Transverse colon (tissue), 4 donors: ENCODE data around the gene PPIL1. TPM values are rescaled to one million over a fixed set of nuclear protein-coding genes. Genes with fewer than 3 reads are reported as not detected.

Experiments used
- DNase-seq: peaks from one replicate; pipeline ENCODE4 v3.0.0-alpha.2; 2019
- H3K27ac ChIP-seq, 4 donors: fragments of 200-600 bp; sonication (generic); 2 replicates each; pipeline ENCODE4 v1.5.1; 2016 to 2018; ENCODE audit warnings: inconsistent platforms in 4 of 4
- H3K27me3 ChIP-seq: fragments of 200-600 bp; sonication (generic); 2 replicates; pipeline ENCODE4 v1.5.1; 2017; ENCODE audit warnings: inconsistent platforms
- H3K36me3 ChIP-seq, 4 donors: fragments of 200-600 bp; sonication (generic); 2 replicates each; pipeline ENCODE4 v1.5.1; 2017 to 2019; ENCODE audit warnings: inconsistent platforms in 4 of 4
- H3K4me1 ChIP-seq, 4 donors: fragments of 200-600 bp; sonication (generic); 2 replicates each; pipeline ENCODE4 v1.5.1; 2017 to 2020; ENCODE audit warnings: inconsistent platforms in 4 of 4
- H3K4me3 ChIP-seq, 4 donors: fragments of 200-600 bp; sonication (generic); 1 replicate in 1 of 4; 2 replicates in 3 of 4; pipeline versions ENCODE4 v1.5.1 to v1.6.1; 2017 to 2019; ENCODE audit warnings: inconsistent platforms in 4 of 4
- H3K9me3 ChIP-seq, 2 donors: fragments of 200-600 bp; sonication (generic); 2 replicates each; pipeline ENCODE4 v1.5.1; 2017 to 2019; ENCODE audit warnings: inconsistent platforms in 2 of 2
- CTCF ChIP-seq, 5 experiments: fragments of 200-600 bp in 3 of 5; fragments of 450-650 bp in 2 of 5; sonication (generic) in 3 of 5; IDR thresholded peaks; 1 replicate in 2 of 5; 2 replicates in 3 of 5; pipeline ENCODE4 v1.5.1; 2016 to 2017; ENCODE audit warnings: antibody characterized with exemption in 5 of 5, inconsistent platforms in 3 of 5, mild to moderate bottlenecking in 2 of 5, moderate library complexity in 1 of 5
- EP300 ChIP-seq: sonication (generic); formaldehyde crosslinking; IDR thresholded peaks from one replicate; pipeline ENCODE4 v1.6.1; 2017; ENCODE audit warnings: antibody characterized with exemption, low read depth
- POLR2A ChIP-seq: fragments of 450-650 bp; IDR thresholded peaks from one replicate; pipeline ENCODE4 v1.6.1; 2016; ENCODE audit warnings: antibody characterized with exemption, mild to moderate bottlenecking, moderate library complexity
- POLR2AphosphoS5 ChIP-seq, 3 donors: sonication (generic); formaldehyde crosslinking; IDR thresholded peaks; one replicate each; pipeline ENCODE4 v1.6.1; 2016; ENCODE audit warnings: antibody characterized with exemption in 3 of 3
- WGBS, 2 donors: methylation state at CpG; one replicate each; pipeline ENCODE4 v1.1.5; 2018; ENCODE audit warnings: low coverage in 1 of 2; 5-methylcytosine and 5-hydroxymethylcytosine counted together
- in situ Hi-C, 4 donors: fragments of 200-750 bp; cut with MboI; loops; one replicate each; pipeline versions ENCODE4 v1.15.0 to v1.15.1; 2017; ENCODE audit warnings: low sequenced_read_pairs in 3 of 4, low pct_ligation_motif_present in 1 of 4, low pct_unique_long_range_greater_than_20kb in 1 of 4
- intact Hi-C: fragments of 100-400 bp; cut with DNase I; formaldehyde crosslinking; loops from one replicate; pipeline ENCODE4 v1.15.1; 2023; ENCODE audit warnings: low total_unique reads
- total RNA-seq, 4 donors: library from RNA; depleted of rRNA; stranded (reverse); fragments of >200 nt; gene quantifications; one replicate each; pipeline ENCODE4 v1.1.0, GENCODE V29; 2016

The PPIL1 gene
- total RNA-seq, 4 donors from 2014 or later, result 1.00 to 5.6 (median 3.3) TPM

GRCh38 chr6:36822506-36823269 is 51.9 kb downstream of the PPIL1 start:
- intact Hi-C loops (no loop called here), in situ Hi-C loops (no loop called here)
- Histone ChIP-seq H3K4me3 (no peak overlapping the region), H3K27me3 (no peaks in the 10 kb centered on the region), H3K36me3 (no peaks in the 10 kb centered on the region), H3K27ac (no peak overlapping the region), H3K4me1 (no peaks in the 10 kb centered on the region), H3K9me3 (no peaks in the 10 kb centered on the region)
- WGBS, 2 donors, result 79 to 85% methylated on average over 6 to 19 of the region's 19 CpGs
- DNase-seq, result no peak
- TF ChIP-seq CTCF (IDR thresholded peaks at IDR 0.05) (no peak), POLR2AphosphoS5 (IDR thresholded peaks at IDR 0.05) (no peak), EP300 (no peak), POLR2A (no peak)

DNA sequence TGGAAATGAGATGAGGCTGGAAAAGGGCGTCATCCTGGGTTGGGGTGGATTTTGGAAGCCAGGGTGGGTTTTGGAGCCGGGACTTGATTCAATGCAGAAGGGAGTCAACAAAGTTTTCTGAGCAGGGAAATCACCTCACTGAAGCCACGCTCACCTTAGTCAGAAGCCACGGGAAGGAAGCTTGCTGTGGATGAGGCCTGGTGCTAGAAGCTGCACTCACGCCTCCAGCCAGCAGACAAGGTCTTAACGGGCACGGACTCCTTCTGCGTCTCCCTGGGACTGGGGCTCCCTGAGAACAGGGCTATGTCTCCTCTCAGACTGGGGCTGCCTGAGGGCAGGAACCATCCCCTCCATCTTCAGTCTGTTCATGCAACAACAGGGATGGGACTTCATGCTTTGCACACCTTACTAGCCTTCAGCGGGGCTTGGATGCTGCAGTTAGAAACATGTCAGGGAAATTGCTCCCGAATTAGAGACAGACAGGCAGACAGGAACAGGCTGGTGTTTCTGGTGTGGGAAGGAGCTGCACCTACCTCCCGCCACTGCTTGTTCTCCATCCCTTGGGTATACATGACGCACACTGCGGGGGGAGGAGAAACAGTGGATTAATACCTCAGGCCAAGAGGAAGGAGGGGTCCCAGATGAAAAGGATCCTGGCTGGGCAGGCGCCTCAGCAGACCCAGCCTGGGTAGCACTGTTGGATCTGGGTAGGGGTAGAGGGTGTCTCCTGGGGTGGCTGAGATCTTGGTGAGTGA is 52.8 kb downstream of the PPIL1 start:
- intact Hi-C loops (no loop called here), in situ Hi-C loops (no loop called here)
- Histone ChIP-seq H3K4me3 (no peak overlapping the region), H3K27me3 (no peaks in the 10 kb centered on the region), H3K27ac (no peak overlapping the region), H3K4me1 (no peaks in the 10 kb centered on the region), H3K36me3 (no peaks in the 10 kb centered on the region), H3K9me3 (no peaks in the 10 kb centered on the region)
- DNase-seq, result no peak
- no peak for TF ChIP-seq CTCF (IDR thresholded peaks at IDR 0.05)
- TF ChIP-seq POLR2A, result no peak
- TF ChIP-seq POLR2AphosphoS5 (IDR thresholded peaks at IDR 0.05), result no peak
- no peak for TF ChIP-seq EP300
- 87 to 88% methylated on average over 7 to 14 of the region's 14 CpGs for WGBS, 2 donors

DNA sequence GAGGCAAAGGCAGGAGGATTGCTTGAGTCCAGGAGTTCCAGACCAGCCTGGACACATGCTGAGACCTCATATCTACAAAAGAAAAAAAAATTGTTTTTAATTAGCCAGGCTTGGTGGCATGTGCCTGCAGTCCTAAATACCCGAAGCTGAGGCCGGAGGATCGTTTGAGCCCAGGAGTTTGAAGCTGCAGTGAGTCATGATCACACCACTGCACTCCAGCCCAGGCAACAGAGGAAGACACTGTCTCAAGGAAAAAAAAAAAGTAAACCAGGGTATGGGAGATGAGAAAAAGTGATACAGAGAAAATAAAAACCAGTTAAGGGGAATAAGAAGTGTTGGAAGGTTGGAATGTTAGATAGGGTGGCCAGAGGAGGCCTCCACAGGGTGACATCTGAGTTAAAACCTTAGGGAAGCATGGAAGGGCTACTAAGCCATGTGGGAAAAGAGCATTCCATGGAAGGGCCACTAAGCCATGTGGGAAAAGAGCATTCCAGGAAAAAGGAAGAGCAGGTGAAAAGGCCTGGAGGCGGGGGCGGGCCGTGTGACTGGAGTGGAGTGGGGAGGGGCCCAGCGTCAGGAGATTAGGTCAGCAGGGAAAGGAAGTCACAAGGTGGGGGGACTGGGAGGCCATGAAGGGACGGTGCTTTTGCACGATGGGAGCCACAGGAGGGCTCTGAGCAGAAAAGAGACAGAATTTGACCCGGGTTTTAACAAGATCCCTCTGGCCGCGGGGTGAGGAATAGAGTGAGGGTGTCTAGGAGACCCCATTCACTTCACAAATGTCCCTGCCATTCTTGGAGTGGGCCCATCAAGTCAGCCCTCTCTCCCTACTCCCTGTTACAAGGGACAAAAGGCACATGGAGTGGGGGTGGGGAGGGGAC is 53.7 kb downstream of the PPIL1 start:
- in situ Hi-C loops, result no loop called here

More for the DNA sequence above, 53.7 kb downstream of the PPIL1 start:
- Histone ChIP-seq H3K27me3 (no peaks in the 10 kb centered on the region), H3K9me3 (no peaks in the 10 kb centered on the region), H3K4me3 (no peak overlapping the region), H3K4me1 (no peaks in the 10 kb centered on the region), H3K36me3 (no peaks in the 10 kb centered on the region), H3K27ac (no peak overlapping the region)
- intact Hi-C loops, result no loop called here
- no peak for DNase-seq
- 50 to 84% methylated on average over 3 to 12 of the region's 12 CpGs for WGBS, 2 donors
- TF ChIP-seq CTCF (IDR thresholded peaks at IDR 0.05), result no peak
